Measurements from ENCODE around the gene CLEC11A.

- no peak for TF ChIP-seq EZH2 (IDR thresholded peaks at IDR 0.05; ENCODE audit: insufficient read depth, poor library complexity, severe bottlenecking)
- TF ChIP-seq EZH2phosphoT487 (IDR thresholded peaks at IDR 0.05; ENCODE audit: insufficient read depth, low read depth), result no peak
Observed at GRCh38 chr19:50678323-50678722, 44.8 kb upstream of the CLEC11A start.

Data from GM23248 (cell line).